SK-N-SH treated with all-trans-retinoic acid at 6 μM for 48 hours (cell line): Measurements from ENCODE around the gene CEMIP.

Experiments used
- CSRNP3 ChIP-seq: fragments of 250-450 bp; sonication (Bioruptor Pico); IDR thresholded peaks from 2 replicates; pipeline ENCODE4 v1.5.1; 2021; ENCODE audit warnings: mild to moderate bottlenecking, moderate library complexity
- OSR1 ChIP-seq: fragments of 250-450 bp; sonication (Bioruptor Pico); IDR thresholded peaks from 2 replicates; pipeline ENCODE4 v1.8.0; 2022; ENCODE audit warnings: moderate library complexity, mild to moderate bottlenecking, inconsistent platforms
- PATZ1 ChIP-seq: fragments of 250-450 bp; sonication (Bioruptor Pico); IDR thresholded peaks from 2 replicates; pipeline ENCODE4 v1.8.0; 2020; ENCODE audit warnings: mild to moderate bottlenecking, moderate library complexity, borderline replicate concordance
- TCF4 ChIP-seq: fragments of 250-450 bp; sonication (Bioruptor Pico); IDR thresholded peaks from 2 replicates; pipeline ENCODE4 v1.8.0; 2021; ENCODE audit warnings: mild to moderate bottlenecking, moderate library complexity, borderline replicate concordance
- ZFP30 ChIP-seq: fragments of 450-650 bp; formaldehyde crosslinking; IDR thresholded peaks from 2 replicates; pipeline ENCODE4 v1.5.0; 2022; ENCODE audit warnings: mild to moderate bottlenecking, moderate library complexity

- TF ChIP-seq TCF4 (CRISPR knock-in tag) (no peak), OSR1 (no peak), ZFP30 (CRISPR knock-in tag) (no peak), PATZ1 (CRISPR knock-in tag) (no peak), CSRNP3 (no peak)
These were observed 77.7 kb downstream of the CEMIP start for GRCh38 chr15:80856809-80857377.
